ENCODE measurements around the gene MS4A15.

GRCh38 chr11:60769811-60770210 is 13.1 kb downstream of the MS4A15 start:
- TF ChIP-seq, protein P1, sequence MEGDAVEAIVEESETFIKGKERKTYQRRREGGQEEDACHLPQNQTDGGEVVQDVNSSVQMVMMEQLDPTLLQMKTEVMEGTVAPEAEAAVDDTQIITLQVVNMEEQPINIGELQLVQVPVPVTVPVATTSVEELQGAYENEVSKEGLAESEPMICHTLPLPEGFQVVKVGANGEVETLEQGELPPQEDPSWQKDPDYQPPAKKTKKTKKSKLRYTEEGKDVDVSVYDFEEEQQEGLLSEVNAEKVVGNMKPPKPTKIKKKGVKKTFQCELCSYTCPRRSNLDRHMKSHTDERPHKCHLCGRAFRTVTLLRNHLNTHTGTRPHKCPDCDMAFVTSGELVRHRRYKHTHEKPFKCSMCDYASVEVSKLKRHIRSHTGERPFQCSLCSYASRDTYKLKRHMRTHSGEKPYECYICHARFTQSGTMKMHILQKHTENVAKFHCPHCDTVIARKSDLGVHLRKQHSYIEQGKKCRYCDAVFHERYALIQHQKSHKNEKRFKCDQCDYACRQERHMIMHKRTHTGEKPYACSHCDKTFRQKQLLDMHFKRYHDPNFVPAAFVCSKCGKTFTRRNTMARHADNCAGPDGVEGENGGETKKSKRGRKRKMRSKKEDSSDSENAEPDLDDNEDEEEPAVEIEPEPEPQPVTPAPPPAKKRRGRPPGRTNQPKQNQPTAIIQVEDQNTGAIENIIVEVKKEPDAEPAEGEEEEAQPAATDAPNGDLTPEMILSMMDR (IDR thresholded peaks at IDR 0.05) = no peak
- TF ChIP-seq POLR2A (IDR thresholded peaks at IDR 0.05) = no peak

All from gastroesophageal sphincter (tissue), 3 donors.